ENCODE data around the gene ZNF444. TPM values are rescaled to one million over a fixed set of nuclear protein-coding genes. Genes with fewer than 3 reads are reported as not detected.

Gene ZNF444
- total and polyA plus RNA-seq, 2 of the 8 experiments (the other 6 are each of a cell fraction or from before 2014, with no cell fraction given): 49.5 to 54.5 TPM

DNA sequence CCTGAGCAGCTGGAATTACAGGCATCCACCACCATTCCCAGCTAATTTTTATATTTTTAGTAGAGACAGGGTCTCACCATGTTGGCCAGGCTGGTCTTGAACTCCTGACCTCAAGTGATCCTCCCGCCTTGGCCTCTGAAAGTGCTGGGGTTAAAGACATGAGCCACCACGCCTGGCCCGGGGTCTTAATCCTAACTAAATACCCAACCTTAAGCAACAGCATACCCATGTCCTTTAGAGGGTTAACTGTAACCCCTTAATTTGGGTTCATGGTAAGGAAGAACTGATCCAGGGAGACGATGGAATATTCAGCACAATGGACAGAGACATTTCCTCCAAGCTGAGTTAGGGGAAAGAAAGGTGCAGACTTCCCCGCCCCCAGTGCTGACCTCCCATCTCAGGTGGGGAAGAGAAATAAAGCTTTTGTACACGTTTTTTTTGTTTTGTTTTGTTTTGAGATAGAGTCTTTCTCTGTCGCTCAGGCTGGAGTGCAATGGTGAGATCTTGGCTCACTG is 26.0 kb downstream of the ZNF444 start (continued):
- TF ChIP-seq CBX8 (IDR thresholded peaks at IDR 0.05; ENCODE audit: borderline replicate concordance, low read depth, low read length): no peak
- TF ChIP-seq KDM4A (IDR thresholded peaks at IDR 0.05; ENCODE audit: low read depth, low read length, severe bottlenecking): no peak
- no peak for TF ChIP-seq BACH1 (IDR thresholded peaks at IDR 0.05; ENCODE audit: low read length)
- no peak for TF ChIP-seq SP2 (IDR thresholded peaks at IDR 0.05; ENCODE audit: low read length)
- TF ChIP-seq HDAC2 (IDR thresholded peaks at IDR 0.05; ENCODE audit: borderline replicate concordance in 1 of 2, low read depth in 2 of 2, low read length in 2 of 2): no peak
- no peak for TF ChIP-seq JUND (IDR thresholded peaks at IDR 0.05; ENCODE audit: low read length)
- no peak for TF ChIP-seq FOSL1 (IDR thresholded peaks at IDR 0.05; ENCODE audit: insufficient read depth, low read depth, low read length)
- TF ChIP-seq, protein P1, sequence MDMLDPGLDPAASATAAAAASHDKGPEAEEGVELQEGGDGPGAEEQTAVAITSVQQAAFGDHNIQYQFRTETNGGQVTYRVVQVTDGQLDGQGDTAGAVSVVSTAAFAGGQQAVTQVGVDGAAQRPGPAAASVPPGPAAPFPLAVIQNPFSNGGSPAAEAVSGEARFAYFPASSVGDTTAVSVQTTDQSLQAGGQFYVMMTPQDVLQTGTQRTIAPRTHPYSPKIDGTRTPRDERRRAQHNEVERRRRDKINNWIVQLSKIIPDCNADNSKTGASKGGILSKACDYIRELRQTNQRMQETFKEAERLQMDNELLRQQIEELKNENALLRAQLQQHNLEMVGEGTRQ (IDR thresholded peaks at IDR 0.05; ENCODE audit: low read length): no peak

Measured in H1 (cell line).